Stimulated activated naive B cell treated with anti-CD40 and anti-IgM and Interleukin-4, amounts not matched to agents 10 μg/mL and 1 μg/mL and 100 μg/mL, for 72 hours (primary cell): Measurements from ENCODE around the gene USB1.

ENCODE experiments used
- ATAC-seq, 2 donors: fragments of 150-1000 bp; cut with Tn5 transposase; replicated peaks; 2 replicates each; pipeline ENCODE4 v1.10.0; 2021; ENCODE audit warnings: moderate library complexity in 1 of 2
- DNase-seq: peaks from one replicate; pipeline ENCODE4 v3.0.0; 2021
- H3K27ac Mint-ChIP-seq: one replicate; pipeline ENCODE4 v1.8.0; 2022; ENCODE audit warnings: mild to moderate bottlenecking, mixed read lengths
- H3K27me3 Mint-ChIP-seq, 2 donors: one replicate each; pipeline ENCODE4 v1.8.0; 2022; ENCODE audit warnings: mixed read lengths in 2 of 2
- H3K36me3 Mint-ChIP-seq, 2 donors: one replicate each; pipeline ENCODE4 v1.8.0; 2022; ENCODE audit warnings: mixed read lengths in 2 of 2, mild to moderate bottlenecking in 1 of 2
- H3K4me1 Mint-ChIP-seq, 2 donors: one replicate each; pipeline ENCODE4 v1.8.0; 2022; ENCODE audit warnings: mixed read lengths in 2 of 2, mild to moderate bottlenecking in 1 of 2
- H3K4me3 Mint-ChIP-seq, 2 donors: one replicate each; pipeline ENCODE4 v1.8.0; 2022; ENCODE audit warnings: mild to moderate bottlenecking in 2 of 2, mixed read lengths in 2 of 2, moderate library complexity in 1 of 2
- H3K9me3 Mint-ChIP-seq, 2 donors: one replicate each; pipeline ENCODE4 v1.8.0; 2022; ENCODE audit warnings: mixed read lengths in 2 of 2, mild to moderate bottlenecking in 1 of 2

USB1 gene

GRCh38 chr16:58000706-58001676 is at the start of gene USB1:
Gene USB1, plus strand, starts transcription at chr16:58001407. Its CDS starts 77 bp downstream, at chr16:58001484.
- peaks cover 36 to 61% of the 10 kb centered on the region in 2 donors for H3K4me1 Mint-ChIP-seq
- peak; percentile 83 to 86 for ATAC-seq
- H3K27ac Mint-ChIP-seq: peak within 1 kb of the TSS; percentile 96
- no peaks in the 10 kb centered on the region for H3K9me3 Mint-ChIP-seq
- H3K36me3 Mint-ChIP-seq: peaks cover 25 to 33% of the 10 kb centered on the region in 2 donors
- no peaks in the 10 kb centered on the region for H3K27me3 Mint-ChIP-seq
- DNase-seq: peak; percentile 87
- H3K4me3 Mint-ChIP-seq: peak within 1 kb of the TSS; percentile 96 to 98

- DNase-seq (no peak), ATAC-seq (no peak)
- no peak overlapping the region for H3K4me3 Mint-ChIP-seq
- H3K36me3 Mint-ChIP-seq: no peaks in the 10 kb centered on the region
- no peak overlapping the region for H3K27ac Mint-ChIP-seq
- no peaks in the 10 kb centered on the region for H3K4me1 Mint-ChIP-seq
- peaks cover 5 to 11% of the 10 kb centered on the region in 2 donors for H3K27me3 Mint-ChIP-seq
- no peaks in the 10 kb centered on the region for H3K9me3 Mint-ChIP-seq
These were observed 48.3 kb upstream of the USB1 start for GRCh38 chr16:57952909-57953308.

- no peak overlapping the region for H3K27ac Mint-ChIP-seq
- H3K4me3 Mint-ChIP-seq: no peak overlapping the region
- DNase-seq: no peak
- ATAC-seq: no peak
- no peaks in the 10 kb centered on the region for H3K4me1 Mint-ChIP-seq
- peaks cover 5 to 15% of the 10 kb centered on the region in 2 donors for H3K27me3 Mint-ChIP-seq
- H3K9me3 Mint-ChIP-seq: no peaks in the 10 kb centered on the region
- H3K36me3 Mint-ChIP-seq: no peaks in the 10 kb centered on the region
These were observed 47.4 kb upstream of the USB1 start for GRCh38 chr16:57953857-57954256.

GRCh38 chr16:57955572-57956188 is 45.5 kb upstream of the USB1 start:
- Mint-ChIP-seq H3K4me3 (no peak overlapping the region), H3K9me3 (no peaks in the 10 kb centered on the region), H3K36me3 (no peaks in the 10 kb centered on the region), H3K27me3 (peaks cover 15 to 17% of the 10 kb centered on the region in 2 donors), H3K4me1 (no peaks in the 10 kb centered on the region), H3K27ac (no peak overlapping the region)
- DNase-seq: no peak
- no peak for ATAC-seq

GRCh38 chr16:57956270-57956808 is 44.9 kb upstream of the USB1 start:
- no peaks in the 10 kb centered on the region for H3K9me3 Mint-ChIP-seq
- no peaks in the 10 kb centered on the region for H3K4me1 Mint-ChIP-seq
- no peak overlapping the region for H3K4me3 Mint-ChIP-seq
- H3K36me3 Mint-ChIP-seq: no peaks in the 10 kb centered on the region
- peaks cover 16 to 19% of the 10 kb centered on the region in 2 donors for H3K27me3 Mint-ChIP-seq
- no peak for ATAC-seq
- no peak overlapping the region for H3K27ac Mint-ChIP-seq
- DNase-seq: no peak

- Mint-ChIP-seq H3K4me1 (no peaks in the 10 kb centered on the region), H3K27ac (no peak overlapping the region), H3K9me3 (no peaks in the 10 kb centered on the region), H3K27me3 (peaks cover 21 to 22% of the 10 kb centered on the region in 2 donors), H3K36me3 (no peaks in the 10 kb centered on the region), H3K4me3 (no peak overlapping the region)
- no peak for DNase-seq
- ATAC-seq: no peak
These were observed 44.1 kb upstream of the USB1 start for GRCh38 chr16:57956924-57957672.

GRCh38 chr16:57957673-57958392 is 43.4 kb upstream of the USB1 start:
- no peaks in the 10 kb centered on the region for H3K4me1 Mint-ChIP-seq
- DNase-seq: no peak
- no peaks in the 10 kb centered on the region for H3K9me3 Mint-ChIP-seq
- peaks cover 22 to 27% of the 10 kb centered on the region in 2 donors for H3K27me3 Mint-ChIP-seq
- H3K36me3 Mint-ChIP-seq: no peaks in the 10 kb centered on the region
- H3K4me3 Mint-ChIP-seq: no peak overlapping the region
- ATAC-seq: no peak
- H3K27ac Mint-ChIP-seq: no peak overlapping the region

GRCh38 chr16:57958544-57958943 is 42.7 kb upstream of the USB1 start:
- no peaks in the 10 kb centered on the region for H3K36me3 Mint-ChIP-seq
- ATAC-seq: no peak

GRCh38 chr16:57959121-57959520 is 42.1 kb upstream of the USB1 start:
- no peaks in the 10 kb centered on the region for H3K36me3 Mint-ChIP-seq
- ATAC-seq: no peak
- no peak for DNase-seq
- no peaks in the 10 kb centered on the region for H3K9me3 Mint-ChIP-seq
- no peaks in the 10 kb centered on the region for H3K4me1 Mint-ChIP-seq
- H3K4me3 Mint-ChIP-seq: no peak overlapping the region
- peaks cover 26 to 32% of the 10 kb centered on the region in 2 donors for H3K27me3 Mint-ChIP-seq
- no peak overlapping the region for H3K27ac Mint-ChIP-seq

More at GRCh38 chr16:57958544-57958943, 42.7 kb upstream of the USB1 start:
- no peak overlapping the region for H3K27ac Mint-ChIP-seq
- DNase-seq: no peak
- no peaks in the 10 kb centered on the region for H3K4me1 Mint-ChIP-seq
- no peak overlapping the region for H3K4me3 Mint-ChIP-seq
- H3K27me3 Mint-ChIP-seq: peaks cover 26 to 31% of the 10 kb centered on the region in 2 donors
- no peaks in the 10 kb centered on the region for H3K9me3 Mint-ChIP-seq

GRCh38 chr16:57959804-57960203 is 41.4 kb upstream of the USB1 start:
- H3K9me3 Mint-ChIP-seq: no peaks in the 10 kb centered on the region
- peaks cover 26 to 32% of the 10 kb centered on the region in 2 donors for H3K27me3 Mint-ChIP-seq
- no peak for DNase-seq

GRCh38 chr16:57960310-57960709 is 40.9 kb upstream of the USB1 start:
- Mint-ChIP-seq H3K4me1 (no peaks in the 10 kb centered on the region), H3K27ac (no peak overlapping the region), H3K9me3 (no peaks in the 10 kb centered on the region), H3K27me3 (peaks cover 26 to 31% of the 10 kb centered on the region in 2 donors), H3K4me3 (no peak overlapping the region), H3K36me3 (no peaks in the 10 kb centered on the region)
- DNase-seq (no peak), ATAC-seq (no peak)

More at GRCh38 chr16:57959804-57960203, 41.4 kb upstream of the USB1 start:
- Mint-ChIP-seq H3K27ac (no peak overlapping the region), H3K36me3 (no peaks in the 10 kb centered on the region), H3K4me1 (no peaks in the 10 kb centered on the region), H3K4me3 (no peak overlapping the region)
- no peak for ATAC-seq

- no peak overlapping the region for H3K27ac Mint-ChIP-seq
- no peak overlapping the region for H3K4me3 Mint-ChIP-seq
- DNase-seq: no peak
- no peaks in the 10 kb centered on the region for H3K4me1 Mint-ChIP-seq
- ATAC-seq: no peak
- peaks cover 26 to 27% of the 10 kb centered on the region in 2 donors for H3K27me3 Mint-ChIP-seq
- H3K9me3 Mint-ChIP-seq: no peaks in the 10 kb centered on the region
- H3K36me3 Mint-ChIP-seq: no peaks in the 10 kb centered on the region
These were observed 40.3 kb upstream of the USB1 start for GRCh38 chr16:57960826-57961472.

GRCh38 chr16:57961538-57961937 is 39.7 kb upstream of the USB1 start:
- Mint-ChIP-seq H3K4me3 (no peak overlapping the region), H3K27me3 (peaks cover 26 to 27% of the 10 kb centered on the region in 2 donors)

More at GRCh38 chr16:57961538-57961937, 39.7 kb upstream of the USB1 start:
- DNase-seq (no peak), ATAC-seq (no peak)
- Mint-ChIP-seq H3K36me3 (no peaks in the 10 kb centered on the region), H3K4me1 (no peaks in the 10 kb centered on the region), H3K27ac (no peak overlapping the region), H3K9me3 (no peaks in the 10 kb centered on the region)
